Fibroblast of skin of left quadriceps (primary cell): ENCODE data around the gene GPRC5B.
A peak's percentile ranks its signal among the peaks of the same experiment; 100 is the strongest.

Experiments used
- DNase-seq, 2 experiments: peaks; one replicate each; pipeline ENCODE4 v3.0.0-alpha.2; 2013; ENCODE audit warnings: low read depth in 2 of 2

The GPRC5B gene

DNA sequence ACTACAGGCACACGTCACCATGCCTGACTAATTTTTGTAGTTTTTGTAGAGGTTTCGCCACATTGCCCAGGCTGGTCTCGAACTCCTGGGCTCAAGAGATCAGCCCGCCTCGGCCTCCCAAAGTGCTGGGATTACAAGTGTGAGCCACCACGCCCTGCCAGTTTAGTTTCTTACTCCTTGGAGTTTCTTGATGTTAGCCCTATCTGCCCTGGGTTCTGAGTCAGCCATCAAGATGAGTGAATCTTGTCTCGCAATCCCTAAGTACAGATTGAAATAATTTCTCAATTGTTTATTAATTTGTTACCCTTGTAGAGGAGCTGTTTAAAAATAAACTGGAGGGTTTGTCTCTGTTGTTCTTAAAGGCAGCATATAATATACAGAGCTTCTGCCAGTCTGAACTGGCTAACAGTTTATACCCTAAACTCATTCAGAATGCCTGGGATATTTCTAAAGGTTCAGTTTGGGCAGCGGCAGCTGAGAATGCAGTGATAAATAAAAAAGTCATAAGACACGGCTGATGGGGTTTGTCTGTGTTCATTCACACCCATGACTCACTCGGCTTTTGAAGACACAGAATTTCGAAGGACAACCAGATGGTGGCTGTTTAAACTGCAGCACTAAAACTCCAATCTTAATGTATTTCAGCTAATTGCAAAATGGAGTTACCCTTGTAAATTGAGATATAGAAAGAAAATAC is 39.6 kb downstream of the GPRC5B start:
- DNase-seq, result peak; percentile 54 to 58

DNA sequence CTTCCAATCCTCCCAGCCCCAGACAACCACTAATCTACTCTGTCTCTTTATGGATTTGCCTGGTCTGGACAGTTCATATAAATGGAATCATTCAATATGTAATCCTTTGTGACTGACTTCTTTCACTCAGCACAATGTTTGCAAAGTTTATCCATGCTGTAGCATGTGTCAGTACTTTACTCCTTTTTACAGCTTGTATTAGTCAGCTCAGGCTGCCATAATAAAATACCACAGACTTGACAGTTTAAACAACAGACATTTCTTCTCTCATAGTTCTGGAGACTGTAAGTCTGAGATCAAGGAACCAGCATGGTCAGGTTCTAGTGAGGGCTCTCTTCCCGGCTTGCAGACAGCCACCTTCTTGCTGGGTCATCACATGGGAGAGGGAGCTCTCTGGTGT is 41.3 kb downstream of the GPRC5B start:
- no peak for DNase-seq

DNA sequence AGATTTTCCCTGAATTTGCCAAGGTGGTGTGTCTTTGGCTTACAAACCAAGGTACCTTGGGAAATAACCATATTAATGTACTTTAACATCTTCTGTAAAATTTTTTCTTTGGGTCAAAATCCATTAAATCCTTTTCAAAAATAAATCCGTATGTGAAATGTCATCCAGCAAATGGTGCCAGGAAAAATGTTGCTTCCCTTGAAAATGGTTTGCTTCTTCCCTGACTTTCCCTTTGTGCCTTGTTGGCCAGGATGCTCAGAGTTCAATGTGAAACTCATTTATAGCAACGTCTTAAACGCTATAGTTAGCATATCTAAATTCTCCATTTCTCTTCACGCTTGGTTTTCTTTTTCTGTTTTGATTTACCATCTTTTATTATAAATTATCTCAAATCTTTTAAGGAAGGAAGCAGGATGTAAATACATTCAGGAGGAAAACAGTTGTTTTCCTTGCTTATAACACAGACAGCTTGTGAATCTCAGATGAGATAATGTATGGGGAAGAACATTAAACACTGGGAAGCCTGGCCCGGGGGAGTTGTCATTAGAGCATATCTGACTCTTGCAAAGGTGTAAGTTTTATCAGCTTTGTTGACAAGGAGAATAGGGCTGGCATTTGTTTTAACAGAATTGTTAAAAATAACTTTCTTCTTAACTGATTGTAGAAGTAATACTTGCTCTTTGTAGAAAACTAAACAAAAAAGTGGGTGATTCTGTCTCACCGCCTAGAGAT is 42.1 kb downstream of the GPRC5B start:
- DNase-seq, result no peak

DNA sequence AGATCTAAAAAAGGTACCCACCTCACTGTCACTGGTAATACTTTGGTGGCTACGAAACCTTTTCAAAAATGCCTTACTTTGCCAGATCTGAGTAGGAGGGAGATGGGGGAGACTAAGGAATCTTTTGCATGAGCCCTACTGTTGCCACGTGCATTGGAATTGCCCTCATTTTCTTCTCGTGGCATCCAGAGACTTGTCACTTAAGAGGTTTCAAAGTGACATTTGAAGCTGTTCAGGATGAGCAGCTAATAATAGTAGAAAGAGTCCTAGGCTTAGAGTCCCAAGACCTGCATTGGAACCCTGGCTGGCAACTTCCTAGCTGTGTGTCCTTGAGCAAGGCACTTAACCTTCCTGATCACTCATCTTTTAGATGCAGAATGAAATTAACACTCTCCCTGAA is 43.5 kb downstream of the GPRC5B start:
- DNase-seq, result no peak

DNA sequence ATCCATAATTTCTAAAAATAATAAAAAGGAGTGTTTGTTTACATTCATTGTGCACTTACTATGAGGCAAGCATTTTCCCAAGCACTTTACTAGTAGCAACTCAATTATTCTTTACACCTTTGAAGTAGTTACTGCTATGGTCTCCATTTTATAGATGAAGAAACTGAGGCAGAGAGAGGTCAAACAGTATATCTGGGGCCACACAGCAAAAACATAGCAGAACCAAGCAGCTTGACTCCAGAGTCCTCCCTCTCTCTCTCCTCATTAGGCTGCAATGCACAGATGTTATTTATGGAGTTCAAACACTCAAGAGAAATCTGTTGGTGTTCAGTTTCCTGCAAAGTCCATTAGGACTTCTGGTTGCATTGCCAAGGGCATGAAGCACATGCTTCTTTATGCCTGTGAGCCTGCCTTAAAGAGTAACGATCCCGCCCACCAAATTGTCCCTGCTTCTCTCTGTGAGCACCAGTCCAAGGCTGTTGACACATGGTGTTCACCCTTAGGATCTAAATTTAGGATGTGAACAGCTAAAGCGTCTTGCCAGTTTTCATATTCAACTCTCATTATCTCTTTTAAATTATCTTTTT is 44.0 kb downstream of the GPRC5B start:
- DNase-seq, result no peak

DNA sequence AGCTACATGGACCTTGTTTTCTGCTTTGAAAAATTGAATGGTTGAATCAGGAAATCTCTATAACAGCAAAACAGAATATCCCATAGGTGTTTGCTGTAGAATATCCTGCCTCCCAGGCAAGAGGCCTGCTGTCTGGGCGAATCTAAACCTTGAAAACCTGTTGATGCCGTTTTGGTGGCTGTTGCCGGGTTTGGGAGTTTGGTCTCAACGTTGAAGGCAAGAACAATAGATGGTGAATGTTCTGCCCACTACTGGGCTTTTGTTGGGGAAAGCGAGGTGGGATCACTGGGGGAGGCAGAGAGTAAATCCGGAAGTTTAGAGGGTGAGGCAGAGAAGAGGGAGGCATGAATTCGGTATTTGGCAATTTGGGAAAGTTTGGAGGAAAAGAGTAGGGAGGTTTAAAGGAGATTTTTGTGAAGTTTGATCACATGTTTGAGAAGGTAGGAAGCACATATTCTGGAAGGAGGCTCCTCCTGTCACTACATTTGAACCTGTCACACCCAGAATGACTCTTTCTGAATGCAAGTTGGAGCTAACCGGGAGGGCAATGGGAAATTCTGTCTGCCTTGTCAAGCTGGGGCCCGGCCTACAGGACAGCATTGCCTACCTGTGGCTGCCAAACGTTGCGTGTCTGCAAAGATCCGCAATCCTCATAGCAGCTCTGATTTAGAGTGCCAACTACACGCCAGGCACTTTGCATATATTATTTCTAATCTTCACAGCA is 46.5 kb downstream of the GPRC5B start:
- no peak for DNase-seq

DNA sequence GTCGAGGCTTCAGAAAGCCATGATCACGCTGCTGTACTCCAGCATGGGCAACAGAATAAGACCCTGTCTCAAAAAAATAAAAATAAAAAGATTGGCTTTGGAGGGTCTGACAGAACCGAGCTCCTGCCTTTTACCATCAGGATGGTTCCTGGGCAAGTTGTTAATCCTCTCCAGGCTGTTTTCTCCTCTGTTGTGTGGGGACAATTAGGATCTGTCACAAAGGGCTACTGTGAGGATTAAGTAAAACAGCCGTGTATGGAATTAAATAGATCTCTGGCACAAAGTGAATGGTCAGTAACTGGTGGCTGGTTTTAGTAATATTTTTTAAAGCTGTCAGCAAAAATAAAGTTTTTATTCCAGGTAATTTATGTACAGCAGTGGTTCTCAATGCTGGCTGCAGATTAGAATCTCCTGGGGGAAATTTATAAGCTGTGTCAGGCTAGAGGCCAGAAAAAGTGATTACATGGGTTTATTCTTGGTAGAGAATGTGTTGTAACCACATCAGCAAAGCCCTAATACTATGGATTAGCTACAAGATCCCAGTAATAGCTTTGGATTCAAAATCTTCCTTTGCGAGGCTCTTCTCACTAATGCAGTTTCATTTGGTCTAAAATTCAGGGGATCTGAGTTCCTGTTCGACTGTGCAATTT is 47.2 kb downstream of the GPRC5B start:
- DNase-seq, result peak; percentile 15 to 18

DNA sequence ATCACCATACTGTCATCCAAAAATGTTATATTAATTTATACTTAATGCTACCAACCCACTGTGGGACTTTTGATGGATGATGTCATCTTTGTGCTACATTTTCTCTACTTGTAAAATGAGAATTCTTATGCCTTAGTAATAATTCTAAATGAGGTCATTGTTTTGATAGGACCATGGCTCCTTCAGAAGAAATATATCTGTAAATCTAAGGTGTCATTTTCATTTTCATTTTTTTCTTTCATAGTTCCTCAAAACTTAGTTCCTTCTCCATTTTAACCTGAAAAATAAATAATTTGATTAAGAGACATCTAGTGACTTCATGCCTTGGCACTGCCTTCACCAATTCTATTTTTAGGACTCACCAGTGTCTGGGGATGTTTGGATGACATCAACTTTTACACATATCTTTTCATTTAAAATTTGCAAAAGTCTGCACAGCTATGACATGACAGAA is 48.7 kb downstream of the GPRC5B start:
- DNase-seq, result peak in 1 of 2 experiments; percentile 13

DNA sequence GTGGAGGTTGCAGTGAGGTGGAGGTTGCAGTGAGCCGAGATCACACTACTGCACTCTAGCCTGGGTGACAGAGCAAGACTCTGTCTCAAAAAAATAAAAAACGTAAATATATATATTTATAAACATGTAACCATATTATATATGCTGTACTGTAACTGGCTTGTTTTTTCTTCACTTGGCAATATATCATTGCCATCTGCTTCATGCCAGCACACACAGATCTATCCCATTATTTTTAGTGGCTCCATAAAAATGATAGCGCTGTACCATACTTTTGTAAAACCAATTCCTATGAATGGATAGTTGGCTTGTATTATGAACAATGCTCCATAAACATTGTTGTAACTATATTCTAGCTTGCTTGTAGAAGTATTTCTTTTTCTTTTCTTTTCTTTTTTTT is 49.5 kb downstream of the GPRC5B start:
- no peak for DNase-seq

DNA sequence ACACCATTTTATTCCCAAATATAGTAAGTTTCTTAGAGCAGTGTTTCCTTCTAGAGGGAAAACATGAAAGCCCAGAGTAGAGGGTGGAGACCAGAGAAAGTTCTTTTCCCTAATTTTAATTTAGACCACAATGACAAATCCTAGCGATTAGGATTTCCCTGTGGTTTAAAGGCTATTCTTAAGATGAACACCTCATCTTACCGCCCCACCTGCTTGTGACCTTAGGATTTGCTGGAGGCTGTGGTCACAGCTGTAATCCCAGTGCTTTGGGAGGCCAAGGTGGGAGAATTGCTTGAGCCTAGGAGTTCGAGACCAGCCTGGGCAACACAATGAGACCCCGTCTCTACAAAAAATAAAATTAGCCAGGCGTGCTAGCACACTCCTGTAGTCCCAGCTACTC is 51.1 kb downstream of the GPRC5B start:
- no peak for DNase-seq

DNA sequence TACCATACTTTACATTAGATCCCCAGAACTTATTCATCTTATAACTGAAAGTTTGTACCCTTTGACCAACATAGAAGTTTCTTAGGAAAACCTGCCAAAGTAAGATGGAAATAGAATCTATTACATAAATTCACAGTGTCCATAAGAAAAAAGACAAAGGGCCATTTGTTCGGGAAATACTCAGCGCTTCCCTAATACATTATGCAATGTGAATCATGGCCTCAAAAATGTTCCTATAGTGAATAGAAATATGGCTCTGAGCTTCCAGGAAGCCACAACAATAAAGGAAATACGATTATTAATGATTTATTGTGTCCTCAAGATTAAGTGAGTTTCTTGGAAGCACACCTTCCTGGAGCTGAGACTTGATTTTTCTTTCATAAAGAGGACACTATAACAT is 51.5 kb downstream of the GPRC5B start:
- no peak for DNase-seq

DNA sequence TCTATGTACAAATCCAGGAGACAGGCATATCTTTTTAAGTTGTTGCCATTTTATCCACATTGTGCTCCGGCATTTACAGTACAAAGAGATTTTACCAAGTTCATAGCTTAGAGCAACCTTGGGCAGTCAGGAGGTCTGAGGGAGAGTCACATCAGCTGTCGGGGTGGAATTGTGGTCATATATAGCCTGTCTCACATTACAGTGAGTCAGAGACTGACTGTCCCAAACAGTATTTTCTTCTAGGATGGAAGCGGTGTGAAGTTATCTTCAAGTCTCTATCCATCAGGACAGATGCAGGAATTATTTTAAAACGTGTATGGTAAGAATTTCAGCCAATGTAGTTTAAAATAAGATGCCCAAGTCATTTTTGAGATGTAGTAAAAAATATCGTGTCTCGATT is 53.0 kb downstream of the GPRC5B start:
- DNase-seq, result peak; percentile 11 to 14

DNA sequence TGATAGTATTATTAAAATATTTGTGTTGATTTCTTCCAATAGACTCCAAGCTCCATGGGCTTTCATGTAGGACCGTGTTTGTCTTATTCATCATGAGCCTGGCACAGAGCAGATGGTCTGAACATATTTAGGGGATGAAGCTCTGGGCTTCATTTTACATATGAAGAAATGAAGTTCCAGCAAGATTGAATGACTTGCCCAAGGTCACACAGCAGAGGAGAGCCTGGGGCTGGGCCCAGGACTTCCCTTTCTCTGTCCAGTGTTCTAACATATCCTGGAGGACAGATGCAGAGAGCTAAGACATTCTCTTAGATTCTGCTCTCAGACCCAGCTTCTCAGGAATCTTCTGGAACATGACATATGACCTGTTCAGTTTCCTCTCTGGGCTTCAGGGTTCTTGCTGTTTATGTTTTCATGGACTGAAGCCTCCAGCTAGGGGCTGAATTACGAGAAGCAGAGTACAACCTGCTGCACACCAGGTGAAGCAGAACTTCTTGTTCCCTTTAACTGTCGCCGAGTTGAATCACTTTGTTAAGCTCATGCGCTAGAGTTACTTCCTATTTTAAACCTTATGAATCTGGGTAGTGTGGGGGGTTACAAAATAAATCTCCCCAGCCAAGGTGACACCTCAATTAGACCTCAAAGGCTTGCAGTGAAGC is 53.6 kb downstream of the GPRC5B start:
- DNase-seq, result no peak

DNA sequence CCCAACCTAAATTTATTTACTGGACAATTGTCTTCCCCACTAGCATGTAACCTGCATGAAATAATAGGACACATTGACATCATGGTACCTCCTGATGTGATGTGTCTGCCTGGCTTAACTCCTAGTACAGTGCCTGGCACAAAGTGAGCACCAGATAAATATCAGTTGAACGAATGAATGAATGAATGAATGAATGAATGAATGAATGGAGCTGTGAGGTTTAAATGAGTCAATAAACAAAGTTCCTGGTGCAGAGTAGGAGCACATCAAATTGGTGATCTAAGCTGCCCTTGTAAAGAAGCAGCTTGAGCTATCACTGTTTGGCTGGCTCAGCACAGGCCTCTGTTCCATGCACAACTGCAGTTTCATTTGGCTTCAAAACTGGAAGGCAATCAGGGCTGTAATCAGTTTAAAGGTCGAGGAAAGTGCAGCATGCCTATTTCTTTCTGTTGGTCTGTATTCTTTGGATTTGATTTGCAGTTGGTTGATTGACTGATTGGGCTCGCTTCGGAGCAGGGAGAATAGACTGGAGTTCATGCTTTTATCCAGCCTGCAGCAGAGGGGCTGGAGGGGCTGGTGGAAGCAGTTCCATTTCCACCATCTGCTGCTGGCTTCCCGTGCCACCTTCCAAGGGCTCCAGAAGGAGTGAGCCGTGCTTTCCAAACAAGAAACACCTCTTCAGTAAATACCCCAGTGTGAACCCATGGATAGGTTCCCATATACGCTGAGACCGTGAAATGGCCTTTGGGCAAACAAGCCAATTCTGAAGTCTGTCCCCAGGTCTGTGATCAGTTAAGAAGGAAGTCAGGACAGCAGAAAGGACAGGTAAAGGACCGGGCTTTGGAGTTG is 54.6 kb downstream of the GPRC5B start:
- no peak for DNase-seq

DNA sequence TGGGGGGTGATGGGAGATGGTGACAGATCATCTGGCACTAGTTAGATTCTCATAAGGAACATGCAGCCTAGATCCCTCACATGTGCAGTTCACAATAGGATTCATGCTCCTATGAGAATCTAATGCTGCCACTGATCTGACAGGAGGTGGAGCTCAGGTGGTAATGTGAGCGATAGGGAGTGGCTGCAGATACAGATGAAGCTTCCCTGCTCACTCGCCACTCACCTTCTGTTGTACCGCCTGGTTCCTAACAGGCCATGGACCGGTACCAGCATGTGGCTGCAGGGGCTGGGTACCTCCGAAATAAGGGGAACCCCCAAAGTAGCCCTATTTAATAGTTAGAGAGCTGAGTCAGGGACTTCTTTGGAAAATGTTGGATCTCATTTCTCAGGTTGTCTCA is 60.4 kb downstream of the GPRC5B start:
- DNase-seq, result no peak

DNA sequence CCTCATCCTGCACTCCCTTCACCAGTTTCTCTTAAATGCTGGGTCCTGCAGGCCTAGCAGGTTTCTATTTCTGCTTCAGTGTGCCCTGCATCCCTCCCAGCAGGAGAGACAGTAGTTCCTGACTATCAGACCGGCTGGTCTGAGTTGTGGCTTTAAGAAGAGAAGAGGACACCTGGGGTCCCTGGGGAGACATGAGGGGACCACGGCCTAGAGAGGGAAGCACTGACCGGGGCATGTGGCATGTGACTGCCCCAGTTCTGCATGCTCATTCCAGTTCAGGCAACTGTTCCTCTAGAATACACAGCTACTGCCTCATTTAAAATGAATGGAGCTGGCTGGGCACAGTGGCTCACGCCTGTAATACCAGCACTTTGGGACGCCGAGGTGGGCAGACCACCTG is 61.3 kb downstream of the GPRC5B start:
- DNase-seq, result no peak

DNA sequence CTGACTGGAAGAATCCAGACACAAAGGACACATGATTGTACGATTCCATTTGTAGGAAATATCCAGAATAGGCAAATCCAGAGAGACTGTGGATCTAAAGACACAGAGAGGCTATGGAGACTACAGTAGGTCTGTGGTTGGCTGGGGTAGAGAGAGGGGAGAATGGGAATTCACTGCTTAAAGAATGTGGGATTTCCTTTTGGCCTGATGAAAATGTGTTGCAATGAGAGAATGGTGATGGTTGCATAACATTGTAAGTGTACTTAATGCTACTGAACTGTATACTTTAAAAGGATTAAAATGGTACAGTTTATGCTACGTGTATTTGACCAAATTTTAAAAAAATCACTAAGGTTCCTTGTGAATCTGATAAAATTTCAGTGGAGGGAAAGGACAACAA is 62.1 kb downstream of the GPRC5B start:
- DNase-seq, result peak; percentile 41 to 44

DNA sequence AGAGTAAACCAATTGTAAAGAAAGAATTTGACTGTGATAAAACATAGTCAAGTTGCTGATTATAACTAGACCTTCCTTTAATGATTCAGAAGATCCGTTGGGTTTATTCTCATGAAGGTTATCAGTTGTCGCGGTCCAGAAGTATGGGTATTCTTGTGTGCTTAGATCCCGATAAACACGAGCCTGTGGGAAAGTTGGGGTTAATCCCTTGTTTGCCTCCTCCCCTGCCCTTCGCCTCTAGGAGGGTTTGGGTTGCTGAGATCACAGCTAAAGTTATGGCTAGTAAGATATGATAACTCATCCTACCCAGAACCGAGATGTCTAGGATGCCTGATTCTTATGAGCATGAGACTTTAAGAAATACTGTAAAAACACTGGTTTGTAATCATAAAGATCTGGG is 66.8 kb downstream of the GPRC5B start:
- no peak for DNase-seq

DNA sequence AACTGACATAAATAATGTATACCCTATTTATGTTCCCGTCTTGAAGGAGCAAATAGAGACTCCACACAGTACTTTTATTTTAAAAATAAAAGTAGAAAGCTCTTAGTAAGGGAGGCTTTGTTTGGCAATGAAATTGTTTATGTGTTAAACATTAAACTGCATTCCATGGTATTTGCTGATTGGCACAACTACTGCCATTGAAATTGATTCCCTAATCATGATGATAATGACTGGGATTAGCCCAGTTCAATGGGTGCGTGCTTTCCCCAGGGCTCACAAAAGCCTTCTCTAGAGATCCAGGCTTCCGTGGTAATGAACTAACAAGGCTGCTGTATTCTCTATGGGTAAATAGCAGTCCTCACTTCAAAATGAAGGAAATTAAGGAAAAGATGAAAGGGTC is 67.5 kb downstream of the GPRC5B start:
- DNase-seq, result no peak

DNA sequence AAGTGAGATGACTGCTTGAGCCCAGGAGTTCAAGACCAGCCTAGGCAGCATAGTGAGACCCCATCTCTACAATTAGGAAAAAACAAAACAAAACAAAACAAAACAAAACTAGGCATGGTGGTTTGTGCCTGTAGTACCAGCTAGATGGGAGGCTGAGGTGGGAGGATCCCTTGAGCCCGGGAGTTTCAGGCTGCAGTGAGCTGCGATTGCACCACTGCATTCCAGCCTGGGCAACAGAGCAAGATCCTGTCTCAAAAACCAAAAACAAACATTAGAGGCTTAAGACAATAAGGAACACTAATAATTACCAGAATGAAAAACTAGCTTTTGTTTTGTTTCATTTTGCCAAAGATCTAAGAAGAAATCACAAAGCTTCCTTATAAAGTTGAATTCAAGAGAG is 69.2 kb downstream of the GPRC5B start:
- no peak for DNase-seq
